NCI-H1105 treated with DMSO at 0.1 percent for 48 hours (cell line): ENCODE measurements around the gene ACY1.

Source experiments
- DNase-seq: peaks from one replicate; lab custom pipeline; 2025; lab: John Stamatoyannopoulos, UW

ACY1 gene

DNA sequence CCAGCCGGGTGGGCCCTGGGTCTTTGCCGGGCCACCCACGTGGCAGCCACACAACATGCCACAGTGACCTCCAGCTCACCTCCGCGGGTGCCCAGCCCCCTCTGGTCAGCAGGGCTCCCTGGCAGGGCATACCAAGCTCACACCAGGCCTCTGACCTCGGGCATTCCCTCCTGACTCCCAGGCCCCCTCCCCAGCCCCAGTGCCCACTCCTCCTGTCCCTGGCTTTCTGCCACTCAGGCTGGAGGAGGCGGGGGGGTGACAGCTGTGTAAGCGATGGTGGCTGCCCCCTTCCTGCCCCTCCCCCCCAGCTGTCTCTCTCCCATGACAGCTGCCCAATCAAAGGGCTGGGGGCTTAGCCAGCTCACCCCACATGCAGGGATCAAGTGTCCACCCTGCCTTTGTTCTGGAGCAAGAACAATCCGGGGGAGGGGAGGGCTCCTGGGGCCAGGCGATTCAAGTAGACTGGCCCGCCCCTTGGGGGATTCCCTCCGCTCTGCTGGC lies 19.3 kb upstream of the ACY1 start:
- no peak for DNase-seq

DNA sequence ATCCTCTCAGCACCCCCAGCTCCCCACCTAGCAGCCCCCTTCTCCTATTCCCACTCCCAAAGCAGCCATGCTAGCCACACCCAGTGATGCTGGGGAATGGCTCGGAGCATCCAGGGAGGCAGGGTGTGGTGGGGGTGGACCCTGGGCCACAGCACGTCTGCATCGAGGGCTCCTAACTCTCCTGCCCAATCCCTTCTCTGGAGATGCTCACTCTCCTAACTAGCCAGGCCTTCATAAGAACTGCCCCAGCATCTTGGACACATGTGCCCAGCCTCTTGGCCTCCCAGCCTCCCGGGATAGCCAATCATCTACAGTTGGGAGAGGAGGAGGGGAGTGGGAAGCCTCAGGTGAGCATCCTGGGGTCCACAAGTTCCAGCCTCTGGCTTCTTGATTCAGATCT lies 18.8 kb upstream of the ACY1 start:
- no peak for DNase-seq

DNA sequence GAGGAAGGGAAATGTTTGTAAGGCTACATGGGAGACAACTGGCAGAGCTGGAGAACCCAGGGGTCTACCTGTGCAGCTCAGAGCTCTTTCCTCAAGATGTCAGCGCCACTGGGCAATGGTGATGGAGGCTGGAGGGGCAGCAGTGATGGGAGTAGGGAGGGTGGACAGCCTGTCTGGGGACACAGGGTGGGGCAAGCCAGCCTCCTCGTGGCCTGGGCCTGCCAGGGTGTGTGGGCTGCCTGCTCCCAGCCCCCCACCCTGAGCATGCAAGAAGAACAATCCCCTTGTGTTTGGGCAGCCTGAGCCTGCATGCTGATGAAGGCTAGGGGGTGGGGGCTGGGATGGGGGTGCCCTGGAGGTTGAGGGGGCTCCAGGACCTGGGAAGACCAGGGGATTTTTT lies 17.3 kb upstream of the ACY1 start:
- DNase-seq: no peak

DNA sequence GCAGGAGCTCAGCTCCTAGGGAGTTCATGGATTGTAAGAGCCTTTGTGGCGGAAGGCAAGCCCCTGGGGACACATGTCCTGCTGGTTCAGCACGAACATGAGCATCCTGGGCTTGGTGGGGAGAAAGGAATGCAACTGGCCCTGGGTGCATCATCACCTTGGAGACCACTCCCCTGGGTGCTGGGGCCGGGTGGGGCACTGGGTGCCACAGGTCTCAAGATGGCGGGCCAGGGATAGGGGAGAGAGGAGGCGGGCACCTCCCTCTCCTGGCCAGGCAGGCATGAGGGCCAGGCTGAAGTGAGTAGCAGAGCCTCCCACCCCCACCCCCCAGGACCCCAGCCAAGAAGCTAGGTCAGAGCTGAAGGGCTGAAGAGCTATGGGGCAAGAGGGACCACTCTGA lies 16.8 kb upstream of the ACY1 start:
- no peak for DNase-seq

DNA sequence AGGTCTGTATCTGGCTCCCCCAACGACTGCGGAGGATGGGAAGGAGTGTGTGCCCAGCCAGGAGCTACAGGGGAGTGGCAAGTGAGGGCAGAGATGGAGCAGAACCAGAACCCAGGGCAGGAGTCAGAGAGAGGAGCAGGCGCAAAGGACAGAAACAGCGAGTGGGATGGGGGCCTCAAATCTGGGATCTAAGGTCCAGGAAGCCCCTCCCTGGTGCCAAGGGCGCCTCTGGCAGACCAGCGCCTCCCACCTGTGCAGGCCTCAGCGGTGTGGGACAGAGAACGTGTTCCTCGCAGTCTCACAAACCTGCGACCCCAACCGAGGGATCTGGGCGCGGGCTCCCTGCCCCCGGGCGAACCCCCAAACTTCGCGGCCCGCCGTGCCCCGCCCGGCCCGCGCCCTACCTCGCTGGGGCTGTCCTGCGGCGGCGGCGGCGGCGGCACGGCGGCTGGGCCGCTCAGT lies 16.4 kb upstream of the ACY1 start:
- DNase-seq: no peak

DNA sequence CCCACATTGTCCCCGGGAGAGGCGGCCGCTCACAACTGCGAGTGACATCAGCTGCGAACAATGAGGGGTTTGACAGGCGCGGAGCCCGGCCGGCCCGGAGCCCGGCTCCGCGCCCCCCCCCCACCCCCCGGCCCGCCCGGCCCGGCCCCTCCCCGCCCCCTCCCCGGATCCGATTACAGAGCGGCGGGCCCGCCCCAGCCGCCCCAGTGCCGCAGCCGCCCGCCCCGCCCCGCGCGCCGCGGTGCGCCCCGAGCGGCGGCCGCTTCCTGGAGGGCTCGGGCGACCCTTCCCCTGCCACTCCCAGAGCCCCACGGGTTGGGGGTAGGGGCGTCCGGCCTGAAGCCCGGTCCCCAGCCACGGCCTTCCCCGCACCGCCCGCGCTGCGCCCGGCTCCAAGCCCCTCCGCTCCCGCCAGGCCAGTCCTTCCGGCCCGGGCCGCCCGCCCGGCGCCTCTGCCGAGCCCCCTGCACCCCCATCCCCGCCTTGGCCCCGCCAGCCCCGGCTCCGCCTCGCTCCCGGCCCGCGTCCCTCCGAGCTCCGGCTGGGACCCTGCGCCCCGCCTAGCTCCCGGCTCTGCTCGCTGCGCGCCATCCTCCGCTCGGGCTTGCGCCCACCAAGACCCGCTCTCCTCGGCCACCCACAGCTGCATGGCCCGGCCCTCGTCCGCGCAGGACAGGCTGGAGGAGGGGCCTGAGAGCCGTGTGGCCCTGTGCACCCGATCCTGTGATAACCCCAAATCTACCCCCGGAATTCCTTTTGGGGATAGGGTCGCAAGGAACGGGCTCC lies 15.8 kb upstream of the ACY1 start, which contains the start of gene PCBP4:
Gene PCBP4 (minus strand): TSS at position 71 of the 786 bp plus-strand sequence. CDS start 6,214 bp downstream, outside the sequence.
- peak; percentile 6 for DNase-seq

DNA sequence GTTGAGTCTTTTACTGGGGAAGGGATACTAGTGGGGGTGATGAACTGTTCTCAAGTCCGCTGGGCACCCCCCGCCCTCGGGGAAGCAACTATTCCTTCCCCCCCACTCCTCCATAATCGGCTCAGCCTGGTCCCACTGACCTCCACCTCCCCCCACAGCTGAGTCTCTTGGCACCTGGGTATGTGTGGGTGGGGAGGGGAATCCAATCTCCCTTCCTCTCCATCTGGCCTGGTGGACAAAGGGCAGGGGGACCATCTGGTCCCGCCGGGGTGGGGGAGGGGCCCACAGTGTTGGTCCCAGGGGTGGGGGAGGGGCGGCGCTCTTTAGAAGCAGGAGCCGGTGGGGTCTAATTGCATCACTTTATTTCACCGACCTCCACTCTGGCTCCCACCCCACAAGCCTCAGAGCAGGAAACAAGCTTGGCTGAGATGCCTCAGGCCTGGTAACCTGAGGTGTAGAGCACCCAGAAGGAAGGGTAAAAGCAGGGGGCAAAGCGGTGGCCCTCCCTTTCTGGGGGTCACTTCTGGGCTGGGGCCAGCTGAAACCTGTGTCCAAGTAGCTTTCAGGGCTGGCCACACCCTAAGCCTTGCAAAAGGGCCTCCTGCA lies 15.1 kb upstream of the ACY1 start:
- DNase-seq: no peak

DNA sequence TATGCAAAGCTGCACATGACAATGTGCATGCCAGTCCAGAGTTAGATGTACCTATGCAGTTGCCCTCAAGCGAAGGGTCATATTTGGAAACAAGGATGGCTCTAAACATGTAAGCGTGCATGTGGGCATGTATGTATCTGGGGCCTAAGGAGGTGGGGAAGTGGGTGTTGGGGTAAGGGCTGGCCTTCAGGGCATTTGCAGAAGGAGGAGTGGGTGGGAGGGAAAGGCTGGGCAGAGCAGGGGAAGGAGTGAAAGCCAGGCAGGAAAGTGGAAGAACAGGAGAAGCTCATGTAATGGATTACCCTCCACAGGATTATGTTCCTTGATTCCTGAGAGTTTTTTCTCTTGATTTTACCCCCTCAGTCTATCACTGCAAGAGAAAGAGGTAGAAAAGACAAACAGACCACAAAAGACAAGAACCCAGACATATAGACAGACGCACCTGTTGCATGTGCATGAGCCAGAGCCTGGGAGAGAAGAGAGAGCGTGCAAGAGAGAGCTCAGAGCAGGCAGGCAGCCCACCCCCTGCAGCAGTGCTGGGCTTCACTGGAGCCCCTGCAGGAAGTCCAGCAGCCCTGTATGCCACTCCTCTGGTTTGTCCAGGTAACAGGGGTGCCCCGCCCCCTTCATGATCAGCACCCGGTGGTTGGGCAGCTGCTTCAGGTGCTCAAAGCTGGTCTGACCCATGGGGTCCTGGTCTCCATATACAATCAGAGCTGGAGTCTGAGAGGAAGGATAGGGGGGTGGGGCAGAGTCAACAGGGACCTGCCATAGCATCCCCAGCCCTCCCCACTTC lies 14.3 kb upstream of the ACY1 start:
- DNase-seq: no peak

DNA sequence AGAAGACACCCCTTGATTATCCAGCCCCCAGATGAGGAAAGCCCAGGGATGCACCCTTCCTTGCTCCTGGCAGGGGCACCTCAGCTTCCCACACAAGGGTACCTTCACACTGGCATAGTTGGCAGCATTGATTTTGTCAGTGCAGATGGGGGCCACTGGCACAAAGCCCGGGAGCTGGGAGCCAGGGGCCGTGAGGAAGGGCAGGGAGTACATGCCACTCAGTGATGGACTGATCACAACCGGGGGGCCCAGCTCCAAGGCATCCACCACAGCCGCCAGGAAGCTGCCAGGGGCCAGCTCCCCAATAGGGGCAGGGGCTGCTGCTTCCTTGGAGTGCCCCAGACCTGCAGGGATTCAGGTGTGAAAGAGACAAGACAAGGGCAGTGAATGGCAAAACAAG lies 13.5 kb upstream of the ACY1 start:
- DNase-seq: no peak

DNA sequence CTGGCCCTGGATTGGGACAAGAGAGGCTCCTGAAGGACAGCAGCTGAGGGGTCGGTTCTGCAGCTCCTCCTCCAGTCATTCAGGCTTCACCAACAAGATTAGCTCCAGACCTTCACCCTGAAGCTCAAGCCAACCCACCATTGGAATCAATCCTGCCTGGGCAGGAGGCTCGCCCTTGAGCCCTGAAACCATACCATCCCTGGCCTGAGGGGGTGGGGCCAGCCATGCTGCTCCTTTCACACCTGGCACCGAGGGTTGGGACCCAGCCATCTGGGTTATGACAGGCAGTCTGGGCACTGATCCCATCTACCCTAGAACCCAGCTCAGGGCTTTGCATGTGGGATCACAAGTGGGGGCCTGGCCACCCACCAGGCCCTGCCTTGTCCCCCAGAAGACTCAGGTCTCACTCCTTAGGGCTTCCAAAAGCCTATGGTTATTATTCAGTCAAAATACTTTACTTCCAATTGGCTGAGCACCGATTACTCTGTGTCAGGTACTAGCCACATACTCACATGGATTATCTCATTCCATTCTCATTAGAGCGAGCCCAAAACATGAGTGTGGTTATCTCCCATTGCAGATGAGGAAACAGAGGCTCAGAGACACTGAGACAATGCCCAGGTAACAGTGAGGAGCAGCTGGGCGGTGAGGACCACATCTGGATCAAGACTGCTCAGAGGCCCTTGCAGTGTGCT lies 12.6 kb upstream of the ACY1 start:
- DNase-seq: no peak

DNA sequence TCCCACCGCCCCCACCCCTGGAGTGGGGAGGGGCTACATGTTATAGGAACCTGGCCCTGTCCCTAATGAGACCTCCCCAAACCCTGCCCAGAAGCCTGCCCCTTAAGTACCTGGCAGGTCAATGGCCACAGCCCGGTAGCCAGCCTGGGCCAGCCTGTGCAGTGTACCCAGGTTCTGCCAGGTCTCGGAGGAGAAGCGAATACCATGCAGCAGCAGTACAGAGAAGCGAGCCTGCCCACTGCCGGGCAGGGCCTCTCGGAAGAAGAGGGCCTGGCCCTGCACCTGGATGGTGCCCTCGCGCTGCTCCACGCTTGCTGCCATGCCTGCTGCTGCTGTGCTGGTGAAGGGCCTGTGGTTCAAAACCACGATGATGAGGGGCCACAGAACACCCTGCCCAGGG lies 12.0 kb upstream of the ACY1 start:
- no peak for DNase-seq

DNA sequence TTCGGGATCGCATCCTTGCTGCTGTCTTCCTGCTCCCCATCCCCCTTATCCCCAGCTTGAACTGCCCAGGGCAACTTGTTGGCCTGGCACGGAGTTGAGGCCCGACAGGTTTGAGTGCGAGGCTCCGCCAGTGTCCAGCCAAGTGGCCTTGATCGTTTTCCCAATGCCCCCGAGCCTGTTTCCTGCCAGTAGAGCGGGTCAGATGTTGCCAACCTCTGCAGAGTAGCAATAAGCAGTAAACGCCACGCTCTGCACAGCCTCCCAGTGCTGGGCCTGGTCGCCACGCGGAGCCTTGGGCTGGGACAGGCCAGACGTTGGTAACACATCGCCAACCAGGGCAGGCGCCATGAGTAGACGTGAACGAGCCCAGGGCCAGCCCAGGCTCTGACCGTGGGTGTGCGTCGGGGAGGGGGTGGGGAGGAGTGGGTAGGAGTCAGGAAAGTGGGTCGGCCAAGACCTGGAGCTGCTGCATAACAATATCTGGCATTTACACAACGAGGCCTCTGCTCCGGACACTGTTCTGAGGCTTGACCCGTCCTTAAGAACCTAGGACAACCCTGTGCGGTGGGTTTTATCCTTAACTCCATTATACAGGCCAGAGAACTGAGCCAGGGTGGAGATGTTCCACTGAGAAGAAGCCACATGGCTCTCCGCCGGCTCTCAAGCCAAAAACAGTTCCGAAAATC lies 8.9 kb upstream of the ACY1 start:
- no peak for DNase-seq

DNA sequence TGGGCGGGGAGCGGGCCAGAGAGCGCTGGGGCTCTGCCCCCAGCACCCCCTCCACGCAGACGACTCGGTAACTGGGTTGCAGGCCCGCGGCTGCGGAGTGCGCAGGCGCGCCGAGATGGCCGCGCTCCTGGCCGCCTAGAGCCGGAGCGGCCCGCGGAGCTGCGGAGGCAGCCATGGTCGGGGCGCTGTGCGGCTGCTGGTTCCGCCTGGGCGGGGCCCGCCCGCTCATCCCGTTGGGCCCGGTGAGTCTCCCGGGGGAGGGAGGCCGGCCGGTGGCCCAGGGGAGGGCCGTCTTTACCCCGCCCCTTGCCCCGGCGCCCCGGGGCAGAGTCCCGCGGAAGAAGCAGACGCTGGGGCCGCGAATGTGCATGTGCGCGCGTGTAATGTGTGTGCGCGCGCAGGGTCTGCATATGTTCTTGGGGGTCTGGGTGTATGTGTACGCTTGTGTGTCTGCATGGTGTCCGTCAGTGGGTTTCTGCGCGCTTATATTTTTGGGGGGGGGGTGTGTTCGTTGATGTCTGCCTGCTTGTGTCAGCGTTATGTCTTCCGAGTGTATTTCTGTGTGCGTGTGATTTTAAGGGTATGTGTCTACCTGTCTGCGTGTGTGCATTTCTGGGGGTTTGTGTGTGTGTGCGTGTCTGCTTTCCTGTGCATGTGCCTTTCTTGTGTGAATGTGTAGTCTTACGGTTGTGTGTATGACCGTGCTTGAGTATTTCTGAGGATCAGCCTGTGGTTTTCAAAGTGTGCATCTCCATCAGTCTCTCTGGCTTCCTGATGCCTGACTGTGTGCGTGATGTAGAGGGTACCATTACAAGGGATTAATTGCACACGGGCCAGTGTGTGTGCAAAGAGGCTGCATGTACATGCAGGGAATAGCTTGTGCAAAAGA lies 8.1 kb upstream of the ACY1 start, which contains the start of gene ABHD14A:
Gene ABHD14A (plus strand): TSS at position 102 of the 889 bp plus-strand sequence. CDS start 72 bp downstream, at position 174.
- DNase-seq: peak; percentile 38

DNA sequence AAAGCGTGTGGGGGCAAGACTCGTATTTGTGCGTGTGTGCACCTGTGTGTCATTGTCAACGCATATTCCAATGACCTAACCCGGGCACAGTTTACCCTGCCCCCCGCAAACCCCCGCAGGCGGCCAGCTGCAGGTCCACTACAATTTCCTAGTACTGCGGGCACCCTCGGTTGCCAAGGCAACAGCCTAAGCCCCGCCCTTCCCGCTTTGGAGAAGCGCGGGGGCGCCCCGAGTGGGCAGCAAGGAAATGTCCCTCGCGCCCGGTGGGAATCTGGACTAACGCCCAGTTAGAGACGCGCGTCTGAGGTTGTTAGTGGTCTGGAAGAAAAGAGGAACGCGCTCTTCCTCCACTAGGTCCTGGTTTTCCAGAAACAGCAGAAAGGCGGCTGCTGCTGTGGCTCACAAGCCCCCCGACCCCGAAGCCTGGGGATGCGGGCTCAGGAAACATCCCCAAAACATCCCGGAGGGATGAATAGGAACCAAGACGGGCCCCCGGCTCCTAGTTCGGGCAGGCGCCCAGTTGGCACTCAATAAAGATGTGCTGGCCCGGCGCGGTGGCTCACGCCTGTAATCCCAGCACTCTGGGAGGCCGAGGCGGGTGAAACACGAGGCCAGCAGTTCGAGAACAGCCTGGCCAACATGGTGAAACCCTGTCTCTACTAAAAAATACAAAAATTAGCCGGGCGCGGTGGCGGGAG lies 7.3 kb upstream of the ACY1 start:
- no peak for DNase-seq

DNA sequence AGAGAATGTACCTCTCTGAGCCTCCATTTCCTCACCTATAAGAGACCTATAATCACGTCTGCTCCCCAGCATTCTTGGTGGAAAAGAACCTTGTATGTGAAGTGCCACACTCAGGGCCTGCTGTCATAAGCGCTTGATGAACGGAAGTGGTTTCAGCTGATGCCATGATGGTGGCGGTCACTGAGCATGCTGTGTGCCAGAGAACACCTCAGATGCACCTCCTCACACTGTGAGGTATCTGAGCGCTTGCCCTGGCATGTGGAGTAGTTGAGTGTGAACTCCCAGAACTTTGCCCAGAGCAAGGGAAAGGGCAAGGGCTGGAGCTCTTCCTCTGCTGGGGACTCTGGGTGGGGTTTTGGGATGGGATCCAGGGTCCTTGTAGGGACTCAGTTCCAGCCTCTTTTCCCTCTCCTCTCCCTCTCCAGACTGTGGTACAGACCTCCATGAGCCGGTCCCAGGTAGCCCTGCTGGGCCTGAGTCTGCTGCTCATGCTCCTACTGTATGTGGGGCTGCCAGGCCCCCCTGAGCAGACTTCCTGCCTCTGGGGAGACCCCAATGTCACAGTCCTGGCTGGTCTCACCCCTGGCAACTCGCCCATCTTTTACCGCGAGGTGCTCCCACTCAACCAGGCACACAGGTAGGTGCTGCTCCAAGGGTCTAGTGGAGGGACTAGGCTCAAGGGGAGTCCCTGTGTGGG lies 5.7 kb upstream of the ACY1 start:
- DNase-seq: no peak

DNA sequence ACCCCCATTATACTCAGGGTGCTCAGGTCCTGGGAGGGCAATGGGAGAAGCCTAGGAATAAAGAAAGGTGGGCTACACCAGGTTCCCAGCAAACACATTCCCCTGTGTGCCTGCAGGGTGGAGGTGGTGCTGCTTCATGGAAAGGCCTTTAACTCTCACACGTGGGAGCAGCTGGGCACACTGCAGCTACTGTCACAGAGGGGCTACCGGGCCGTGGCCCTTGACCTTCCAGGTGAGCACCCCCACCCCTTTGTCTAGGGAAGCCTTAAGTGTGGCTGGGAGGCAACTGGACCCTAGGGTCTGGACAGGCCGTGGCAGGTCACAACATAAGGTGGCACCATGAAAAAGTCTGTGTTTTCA lies 5.2 kb upstream of the ACY1 start:
- no peak for DNase-seq

DNA sequence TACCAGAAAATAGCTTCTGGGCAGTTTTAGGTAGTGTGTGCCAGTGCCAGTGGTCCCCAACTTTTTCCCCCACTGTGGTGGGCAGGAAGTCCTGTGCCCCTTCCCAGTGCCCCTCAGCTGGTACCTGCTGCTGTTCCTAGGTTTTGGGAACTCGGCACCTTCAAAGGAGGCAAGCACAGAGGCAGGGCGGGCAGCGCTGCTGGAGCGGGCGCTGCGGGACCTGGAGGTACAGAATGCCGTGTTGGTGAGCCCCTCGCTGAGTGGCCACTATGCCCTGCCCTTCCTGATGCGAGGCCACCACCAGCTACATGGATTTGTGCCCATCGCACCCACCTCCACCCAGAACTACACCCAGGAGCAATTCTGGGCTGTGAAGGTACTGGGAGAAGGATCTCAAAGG lies 3.1 kb upstream of the ACY1 start:
- no peak for DNase-seq

DNA sequence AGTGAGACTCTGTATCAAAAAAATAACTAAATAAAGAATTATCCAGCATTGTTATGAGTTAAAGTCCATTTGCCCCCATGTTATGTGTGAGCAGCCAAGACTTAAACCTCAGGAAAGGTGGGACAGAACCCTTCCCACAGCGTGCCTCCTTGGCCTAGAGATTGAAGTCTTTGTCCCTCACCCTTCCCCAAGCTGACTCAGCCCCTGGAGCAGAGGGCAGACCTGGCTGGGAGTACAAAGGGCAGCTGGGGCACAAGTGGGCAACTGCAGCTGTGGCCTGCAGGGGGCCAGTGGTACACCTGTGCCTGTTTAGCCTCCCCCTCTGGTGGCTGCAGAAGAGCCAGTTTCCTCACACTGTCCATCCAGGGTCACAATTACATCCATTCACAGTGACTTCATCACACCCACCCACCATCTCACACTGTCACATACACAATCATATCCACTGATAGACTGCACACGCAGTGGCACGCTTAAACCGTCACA lies 940 bp upstream of the ACY1 start:
- peak; percentile 40 for DNase-seq
